NK-92 (cell line): ENCODE measurements around the gene SCGB1A1.
"Not testable (repeated sequence)": the region's sequence is repeated elsewhere in the genome, so short reads cannot be mapped to it uniquely, and the experiment has no call there.

ENCODE experiments used
- DNase-seq: peaks from one replicate; lab custom pipeline; 2025; ENCODE audit not compliant: unreplicated experiment; lab: John Stamatoyannopoulos, UW

SCGB1A1 gene

GRCh38 chr11:62446091-62446490 is 27.3 kb downstream of the SCGB1A1 start:
- no peak for DNase-seq

- no peak for DNase-seq
Measured at GRCh38 chr11:62449451-62449851, 30.6 kb downstream of the SCGB1A1 start.

DNA sequence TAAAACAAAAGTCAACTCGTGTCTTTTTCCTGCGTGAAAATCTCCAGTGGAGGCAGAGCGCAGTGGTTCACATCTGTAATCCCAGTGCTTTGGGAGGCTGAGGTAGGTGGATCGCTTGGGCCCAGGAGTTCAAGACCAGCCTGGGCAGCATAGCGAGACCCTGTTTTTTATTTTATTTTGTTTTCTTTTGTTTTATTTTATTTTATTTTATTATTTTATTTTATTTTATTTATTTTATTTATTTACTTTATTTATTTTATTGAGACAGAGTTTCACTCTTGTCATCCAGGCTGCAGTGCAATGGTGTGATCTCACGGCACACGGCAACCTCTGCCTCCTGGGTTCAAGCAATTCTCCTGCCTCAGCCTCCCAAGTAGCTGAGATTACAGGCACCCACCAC is 31.1 kb downstream of the SCGB1A1 start:
- not testable (repeated sequence) for DNase-seq

GRCh38 chr11:62450543-62451240 is 31.9 kb downstream of the SCGB1A1 start:
- no peak for DNase-seq

GRCh38 chr11:62451241-62451621 is 32.4 kb downstream of the SCGB1A1 start:
- DNase-seq, result no peak

- no peak for DNase-seq
Measured at GRCh38 chr11:62452261-62452660, 33.4 kb downstream of the SCGB1A1 start.

DNA sequence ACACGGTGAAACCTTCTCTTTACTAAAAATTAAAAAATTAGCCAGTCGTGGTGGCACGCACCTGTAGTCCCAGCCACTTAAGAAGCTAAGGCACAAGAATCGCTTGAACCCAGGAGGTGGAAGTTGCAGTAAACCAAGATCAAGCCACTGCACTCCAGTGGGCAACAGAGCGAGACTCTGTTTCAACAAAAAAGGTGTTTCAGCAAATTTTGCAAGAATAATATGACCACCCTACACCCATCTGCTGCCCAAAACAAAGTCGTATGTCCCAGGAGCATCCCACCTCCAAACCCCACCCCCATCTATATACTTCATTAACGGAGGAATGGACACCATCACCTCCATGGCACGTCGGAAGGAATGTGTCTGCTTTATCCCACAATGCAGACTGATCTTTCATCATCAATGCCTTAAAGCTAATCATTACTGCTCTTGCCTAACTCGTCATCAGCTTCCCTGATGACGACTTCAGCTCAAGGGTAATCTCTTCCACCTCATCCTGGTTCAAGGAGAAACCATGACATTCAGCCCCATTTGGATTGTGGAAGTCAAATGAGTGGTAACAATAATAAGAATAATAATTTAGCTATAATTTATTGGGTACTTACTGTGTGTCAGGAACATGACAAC is 34.1 kb downstream of the SCGB1A1 start:
- DNase-seq, result no peak

DNA sequence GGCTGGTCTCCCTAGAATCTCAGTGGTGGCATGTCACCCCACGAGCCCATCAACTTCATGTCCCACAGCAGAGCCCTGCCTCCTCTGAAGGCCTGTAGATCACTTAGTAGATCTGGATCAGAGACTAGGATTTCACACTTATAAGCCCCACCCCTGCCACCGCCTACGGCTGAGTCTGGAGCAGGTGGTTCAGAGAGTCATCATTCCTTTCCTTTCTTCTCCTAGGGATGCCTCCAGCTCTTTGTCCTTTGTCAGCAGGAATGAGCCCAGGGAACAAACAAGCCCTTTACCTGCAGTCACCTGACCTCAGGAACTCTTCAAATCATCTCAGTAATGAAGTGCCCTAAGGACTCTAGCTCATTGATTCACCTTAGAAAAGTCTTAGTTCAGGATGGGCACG is 37.8 kb downstream of the SCGB1A1 start:
- no peak for DNase-seq

GRCh38 chr11:62457478-62457877 is 38.6 kb downstream of the SCGB1A1 start:
- DNase-seq, result no peak

GRCh38 chr11:62458212-62459002 is 39.6 kb downstream of the SCGB1A1 start:
- DNase-seq, result no peak

DNA sequence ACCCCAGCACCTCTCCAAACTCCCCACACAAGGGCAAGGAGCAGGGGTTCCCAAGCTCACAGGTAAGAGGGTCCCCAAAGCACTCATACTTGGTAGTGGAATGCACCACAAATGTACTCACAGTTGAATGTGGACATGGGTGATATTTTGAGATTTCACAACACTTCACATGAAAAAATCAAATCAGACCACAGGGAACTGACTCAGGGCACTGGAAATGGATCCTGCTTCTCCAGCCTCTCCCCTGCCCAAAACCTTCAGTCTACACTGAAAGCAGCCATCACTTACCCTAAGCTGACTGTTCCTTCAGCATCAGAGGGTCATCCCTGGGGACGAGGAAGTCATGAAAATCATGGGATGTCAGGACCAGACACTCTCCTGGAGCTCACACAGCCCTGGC is 40.2 kb downstream of the SCGB1A1 start:
- no peak for DNase-seq

GRCh38 chr11:62461740-62462507 is 43.1 kb downstream of the SCGB1A1 start:
- no peak for DNase-seq

DNA sequence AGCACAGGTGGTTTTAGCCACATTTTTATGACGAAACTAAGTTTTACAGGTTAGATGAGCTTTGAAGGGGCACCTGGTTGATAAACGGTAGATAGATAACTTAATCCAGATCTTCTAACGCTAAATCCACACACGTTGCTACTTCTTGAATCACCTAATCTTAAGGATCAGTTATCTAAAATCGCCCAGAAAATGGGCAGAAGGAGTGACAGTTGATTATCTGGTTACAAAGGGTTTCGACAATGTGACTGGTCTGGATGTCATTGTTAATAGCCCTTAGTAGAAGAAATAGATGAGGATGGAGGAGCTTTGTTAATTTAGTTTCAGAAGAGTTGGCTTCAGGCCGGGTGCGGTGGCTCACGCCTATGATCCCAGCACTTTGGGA is 43.7 kb downstream of the SCGB1A1 start:
- no peak for DNase-seq

GRCh38 chr11:62463121-62463542 is 44.3 kb downstream of the SCGB1A1 start:
- no peak for DNase-seq

GRCh38 chr11:62464655-62465054 is 45.8 kb downstream of the SCGB1A1 start:
- DNase-seq, result no peak

DNA sequence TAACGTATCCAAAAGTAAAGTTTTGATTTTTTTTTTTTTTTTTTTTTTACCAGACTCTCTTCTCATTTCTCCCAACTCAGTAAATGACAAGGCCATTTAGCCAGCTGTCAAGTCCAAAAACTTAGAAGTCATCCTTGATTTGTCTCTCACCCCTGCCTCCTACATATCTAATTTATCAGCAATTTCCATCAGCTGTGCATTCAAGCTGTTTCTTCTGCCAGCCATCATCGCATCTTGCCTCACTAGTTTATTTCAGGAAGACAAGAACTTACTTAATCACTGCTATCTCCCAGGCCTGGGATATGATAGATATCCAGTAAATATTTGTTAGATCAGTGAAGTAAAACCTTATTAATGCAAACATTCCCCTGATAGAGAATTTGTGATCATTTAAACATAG is 47.6 kb downstream of the SCGB1A1 start:
- no peak for DNase-seq

DNA sequence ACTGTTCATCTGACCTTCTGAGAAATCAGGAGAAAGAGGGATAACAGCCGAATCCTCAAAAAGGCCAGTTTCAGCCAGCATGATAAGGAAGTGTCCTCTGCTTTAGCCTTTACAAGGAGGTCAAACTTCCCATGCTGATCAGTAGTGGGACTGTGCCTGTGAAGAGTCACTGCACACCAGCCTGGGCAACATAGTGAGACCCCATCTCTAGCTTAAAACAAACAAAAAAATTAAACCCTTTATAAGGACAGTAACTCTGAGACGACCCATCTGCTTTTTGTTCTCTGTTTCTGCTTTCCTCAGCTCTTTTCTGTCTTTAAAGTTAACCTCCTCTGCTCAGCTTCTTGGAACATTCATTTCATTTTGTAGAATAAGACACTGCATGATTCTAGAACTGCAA is 49.7 kb downstream of the SCGB1A1 start:
- no peak for DNase-seq

- DNase-seq, result no peak
Measured at GRCh38 chr11:62471603-62472002, 52.8 kb downstream of the SCGB1A1 start.

DNA sequence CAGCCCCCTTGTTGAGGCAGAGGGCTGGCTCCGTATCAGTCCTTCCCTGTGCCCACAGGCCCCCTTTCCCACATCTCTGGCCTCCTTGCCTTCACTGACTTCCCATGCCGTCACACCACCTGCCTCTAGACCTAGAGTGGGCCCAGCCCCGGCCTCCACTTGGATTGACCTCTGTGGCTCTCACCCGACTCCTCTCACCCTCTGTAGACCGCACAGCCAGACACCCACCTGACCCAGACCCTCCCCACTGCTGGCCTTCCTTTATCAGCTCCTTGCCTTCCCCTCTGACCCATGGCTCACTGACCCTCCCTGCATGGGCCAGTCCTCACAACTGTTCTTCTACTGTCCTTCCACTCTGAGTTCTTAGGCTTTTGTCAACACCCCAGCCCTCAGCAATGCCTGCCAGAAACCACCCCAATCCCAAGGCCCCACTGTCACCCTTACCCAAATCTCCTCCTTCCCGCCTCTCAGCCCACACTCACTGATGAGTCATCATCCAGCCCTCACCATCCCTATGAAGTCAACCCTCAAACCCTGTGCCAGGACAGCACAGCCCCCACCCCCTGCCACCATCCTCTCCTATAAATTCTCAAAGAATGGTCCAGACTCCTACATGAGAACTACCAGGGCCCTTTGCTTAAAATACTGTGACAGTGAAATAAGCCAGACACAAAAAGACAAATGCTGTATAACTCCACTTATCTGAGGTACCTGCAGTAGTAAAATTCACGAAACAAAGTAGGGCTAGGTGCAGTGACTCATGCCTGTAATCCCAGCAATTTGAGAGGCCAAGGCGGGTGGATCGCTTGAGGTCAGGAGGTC is 53.4 kb downstream of the SCGB1A1 start:
- DNase-seq, result no peak
